Right lobe of liver (tissue), 4 donors: Measurements from ENCODE around the gene PA2G4.

Source experiments
- POLR2A ChIP-seq: fragments of 450-650 bp; IDR thresholded peaks from one replicate; pipeline ENCODE4 v1.6.1; 2017; ENCODE audit warnings: antibody characterized with exemption, mild to moderate bottlenecking
- TF ChIP-seq, protein P1 (sequence below), 4 donors: fragments of 200-600 bp in 3 of 4; fragments of 450-650 bp in 1 of 4; IDR thresholded peaks; one replicate each; pipeline versions ENCODE4 v1.5.1 to v1.8.0; 2016 to 2022; ENCODE audit warnings: antibody characterized with exemption in 4 of 4, mild to moderate bottlenecking in 2 of 4
- donor health status: DM: no; HTN: no; CAD: no.
- donor health status: DM: no; HTN: no; CAD: no.
- donor health status: DM: no; HTN: yes; CAD: no.

GRCh38 chr12:56152132-56152755, 47.9 kb downstream of the PA2G4 start, which contains the start of gene MYL6B:
- TF ChIP-seq, protein P1, sequence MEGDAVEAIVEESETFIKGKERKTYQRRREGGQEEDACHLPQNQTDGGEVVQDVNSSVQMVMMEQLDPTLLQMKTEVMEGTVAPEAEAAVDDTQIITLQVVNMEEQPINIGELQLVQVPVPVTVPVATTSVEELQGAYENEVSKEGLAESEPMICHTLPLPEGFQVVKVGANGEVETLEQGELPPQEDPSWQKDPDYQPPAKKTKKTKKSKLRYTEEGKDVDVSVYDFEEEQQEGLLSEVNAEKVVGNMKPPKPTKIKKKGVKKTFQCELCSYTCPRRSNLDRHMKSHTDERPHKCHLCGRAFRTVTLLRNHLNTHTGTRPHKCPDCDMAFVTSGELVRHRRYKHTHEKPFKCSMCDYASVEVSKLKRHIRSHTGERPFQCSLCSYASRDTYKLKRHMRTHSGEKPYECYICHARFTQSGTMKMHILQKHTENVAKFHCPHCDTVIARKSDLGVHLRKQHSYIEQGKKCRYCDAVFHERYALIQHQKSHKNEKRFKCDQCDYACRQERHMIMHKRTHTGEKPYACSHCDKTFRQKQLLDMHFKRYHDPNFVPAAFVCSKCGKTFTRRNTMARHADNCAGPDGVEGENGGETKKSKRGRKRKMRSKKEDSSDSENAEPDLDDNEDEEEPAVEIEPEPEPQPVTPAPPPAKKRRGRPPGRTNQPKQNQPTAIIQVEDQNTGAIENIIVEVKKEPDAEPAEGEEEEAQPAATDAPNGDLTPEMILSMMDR (IDR thresholded peaks at IDR 0.05), result no peak
- peak; percentile 33 for TF ChIP-seq POLR2A
